ENCODE results near the gene FAIM2.

The FAIM2 gene

GRCh38 chr12:49925433-49926204 lies 21.9 kb upstream of the FAIM2 start:
- ChIA-PET CTCF (interaction anchor here (0.5 to 1.6 kb wide), 5 partner anchors 41 to 368 kb away, joined by 3 to 6 read pairs (median 4); no protein-coding TSS in a partner anchor), POLR2A (interaction anchor here (0.6 kb wide), 1 partner anchor 80 kb away, joined by 3 read pairs; no protein-coding TSS in a partner anchor)
- no peaks in the 10 kb centered on the region for H3K4me1 ChIP-seq (ENCODE audit: control insufficient read depth, insufficient read depth, low read length)
- no peaks in the 10 kb centered on the region for H3K9me3 ChIP-seq (ENCODE audit: control insufficient read depth, insufficient read depth, low read depth, low read length)
- TF ChIP-seq ZNF580 (tag by site-specific recombination; IDR thresholded peaks at IDR 0.05) (no peak), ZNF311 (tag by site-specific recombination; IDR thresholded peaks at IDR 0.05; ENCODE audit: borderline replicate concordance) (0 out of 2 replicates have a peak, but pooled peaks have one; percentile 59), ZNF18 (tag by site-specific recombination; IDR thresholded peaks at IDR 0.05) (no peak), BCL11B (tag by site-specific recombination; IDR thresholded peaks at IDR 0.05; ENCODE audit: low read depth) (no peak), HIC1 (tag by site-specific recombination; IDR thresholded peaks at IDR 0.05) (no peak), ZSCAN4 (tag by site-specific recombination; IDR thresholded peaks at IDR 0.05) (peak; percentile 99), ZNF473 (tag by site-specific recombination; IDR thresholded peaks at IDR 0.05) (no peak), ZIC2 (tag by site-specific recombination; IDR thresholded peaks at IDR 0.05) (no peak)
- no peak overlapping the region for H3K4me3 ChIP-seq (ENCODE audit: low read depth, low read length)
- H3K27ac ChIP-seq (ENCODE audit: extremely low read depth, low read depth, low read length), result no peak overlapping the region
- H3K36me3 ChIP-seq (ENCODE audit: control insufficient read depth in 2 of 2, insufficient read depth in 1 of 2, low read length in 2 of 2), result no peaks in the 10 kb centered on the region

GRCh38 chr12:49924628-49925246 lies 21.0 kb upstream of the FAIM2 start:
- no peaks in the 10 kb centered on the region for H3K36me3 ChIP-seq (ENCODE audit: control insufficient read depth in 2 of 2, insufficient read depth in 1 of 2, low read length in 2 of 2)
- H3K4me1 ChIP-seq (ENCODE audit: control insufficient read depth, insufficient read depth, low read length), result no peaks in the 10 kb centered on the region
- no peak overlapping the region for H3K27ac ChIP-seq (ENCODE audit: extremely low read depth, low read depth, low read length)
- ChIA-PET POLR2A (no interaction called here), CTCF (interaction anchor here (1.6 to 2.1 kb wide), 2 partner anchors 21 to 42 kb away, joined by 6 read pairs; no protein-coding TSS in a partner anchor)
- no peaks in the 10 kb centered on the region for H3K9me3 ChIP-seq (ENCODE audit: control insufficient read depth, insufficient read depth, low read depth, low read length)
- H3K4me3 ChIP-seq (ENCODE audit: low read depth, low read length), result no peak overlapping the region
- no peak for TF ChIP-seq ZBTB7A (tag by site-specific recombination; IDR thresholded peaks at IDR 0.05; ENCODE audit: low read depth)
- TF ChIP-seq ZNF785 (tag by site-specific recombination; IDR thresholded peaks at IDR 0.05), result no peak
- TF ChIP-seq TSHZ1 (tag by site-specific recombination; IDR thresholded peaks at IDR 0.05; ENCODE audit: borderline replicate concordance), result no peak
- TF ChIP-seq SALL2 (tag by site-specific recombination; IDR thresholded peaks at IDR 0.05; ENCODE audit: borderline replicate concordance), result no peak
- no peak for TF ChIP-seq ZNF560 (tag by site-specific recombination; IDR thresholded peaks at IDR 0.05; ENCODE audit: borderline replicate concordance)
- TF ChIP-seq ZNF140 (tag by site-specific recombination; IDR thresholded peaks at IDR 0.05), result no peak

All from HEK293 (cell line).